ENCODE results near the gene MUC20.
"Not testable (repeated sequence)": the region's sequence is repeated elsewhere in the genome, so short reads cannot be mapped to it uniquely, and the experiment has no call there.

MUC20 gene

DNA sequence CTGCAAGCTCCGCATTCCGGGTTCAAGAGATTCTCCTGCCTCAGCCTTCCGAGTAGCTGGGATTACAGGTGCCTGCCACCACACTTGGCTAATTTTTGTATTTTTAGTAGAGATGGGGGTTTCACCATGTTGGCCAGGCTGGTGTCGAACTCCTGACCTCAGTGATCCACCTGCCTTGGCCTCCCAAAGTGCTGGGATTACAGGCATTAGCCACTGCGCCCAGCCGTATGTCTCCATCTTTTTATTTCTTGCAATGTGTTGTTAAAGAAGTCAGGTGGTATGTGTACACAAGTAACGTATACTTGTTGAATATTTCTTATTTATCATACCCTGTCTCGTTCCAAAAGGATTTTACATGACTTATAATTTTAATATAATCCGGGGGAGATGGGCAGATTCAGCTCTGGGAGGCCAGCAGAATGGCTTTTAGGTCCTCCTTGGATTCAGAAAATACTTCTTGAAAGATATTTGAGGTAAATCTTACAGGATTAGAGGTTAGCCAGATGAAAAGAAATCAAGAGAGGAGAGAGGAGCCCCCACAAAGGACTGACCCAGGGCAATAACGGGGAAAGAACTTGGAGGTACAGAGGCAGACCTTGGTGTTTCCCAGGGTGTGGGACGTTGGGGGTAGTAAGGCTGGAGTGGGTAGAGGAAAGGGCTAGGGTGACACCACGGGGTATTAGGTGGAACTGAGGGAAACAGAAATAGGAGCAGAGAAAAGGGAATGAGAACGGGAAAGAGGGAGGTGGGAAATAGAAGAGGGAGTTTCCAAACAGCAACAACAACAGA lies 27.2 kb upstream of the MUC20 start:
- DNase-seq = no peak

DNA sequence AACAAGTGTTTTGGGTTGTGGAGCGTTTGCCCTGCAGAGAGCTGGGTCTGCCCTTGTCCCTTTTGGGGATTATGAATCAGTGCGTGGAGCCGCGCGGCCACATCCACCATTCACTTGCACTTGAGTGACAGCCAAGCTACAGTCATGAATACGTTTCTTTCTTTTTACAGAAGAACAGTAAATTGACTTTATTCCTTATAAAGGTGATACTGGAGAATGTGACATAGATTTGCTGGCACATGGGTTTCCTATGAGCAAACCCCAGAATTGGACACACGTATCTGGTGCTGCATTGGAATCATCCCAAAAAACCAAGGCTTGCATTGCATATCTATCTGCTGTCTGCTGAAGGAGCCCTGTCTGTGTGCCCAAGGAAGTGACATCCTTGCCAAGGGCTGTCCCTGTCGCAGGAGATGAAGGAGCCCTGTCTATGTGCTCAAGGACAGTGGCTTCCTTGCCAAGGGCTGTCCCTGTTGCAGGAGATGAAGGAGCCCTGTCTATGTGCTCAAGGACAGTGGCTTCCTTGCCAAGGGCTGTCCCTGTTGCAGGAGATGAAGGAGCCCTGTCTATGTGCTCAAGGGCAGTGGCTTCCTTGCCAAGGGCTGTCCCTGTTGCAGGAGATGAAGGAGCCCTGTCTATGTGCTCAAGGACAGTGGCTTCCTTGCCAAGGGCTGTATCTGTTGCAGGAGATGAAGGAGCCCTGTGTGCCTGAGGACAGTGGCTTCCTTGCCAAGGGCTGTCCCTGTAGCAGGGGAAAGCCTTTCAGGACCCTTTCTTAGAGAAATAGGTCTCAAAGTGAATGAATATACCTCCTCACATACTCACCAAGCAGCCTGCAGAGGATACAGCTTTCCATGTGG lies 26.3 kb upstream of the MUC20 start:
- not testable (repeated sequence) for DNase-seq

DNA sequence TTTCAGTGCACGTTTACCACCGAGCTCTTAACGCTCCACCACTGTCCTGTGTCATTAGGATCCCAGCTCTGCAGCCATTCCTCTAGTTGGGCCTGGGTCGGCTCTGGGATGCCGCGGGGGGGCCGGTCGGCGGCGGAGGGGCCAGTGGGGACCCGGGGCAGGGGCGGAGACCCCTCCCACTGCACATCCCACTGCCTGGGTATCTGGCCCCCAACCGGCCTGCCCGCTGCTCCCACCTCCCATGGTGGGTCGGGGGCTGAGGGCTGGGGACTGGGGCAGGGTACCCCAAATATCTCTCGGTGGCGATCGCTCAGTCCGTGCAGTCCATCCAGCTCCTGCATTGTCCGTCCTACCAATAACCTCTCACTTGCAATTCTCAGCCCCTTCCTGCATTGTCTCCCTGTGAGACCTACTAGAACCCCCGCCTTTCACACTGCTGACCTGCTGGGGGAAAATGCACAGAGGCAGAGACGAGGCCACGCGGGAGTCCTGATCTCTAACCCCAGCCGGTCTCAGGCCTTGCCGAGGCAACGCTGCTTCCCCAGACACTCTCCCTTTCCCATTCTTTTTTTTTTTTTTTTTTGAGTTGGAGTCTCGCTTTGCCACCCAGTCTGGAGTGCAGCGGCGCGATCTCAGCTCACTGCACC lies 24.0 kb upstream of the MUC20 start:
- DNase-seq = no peak

DNA sequence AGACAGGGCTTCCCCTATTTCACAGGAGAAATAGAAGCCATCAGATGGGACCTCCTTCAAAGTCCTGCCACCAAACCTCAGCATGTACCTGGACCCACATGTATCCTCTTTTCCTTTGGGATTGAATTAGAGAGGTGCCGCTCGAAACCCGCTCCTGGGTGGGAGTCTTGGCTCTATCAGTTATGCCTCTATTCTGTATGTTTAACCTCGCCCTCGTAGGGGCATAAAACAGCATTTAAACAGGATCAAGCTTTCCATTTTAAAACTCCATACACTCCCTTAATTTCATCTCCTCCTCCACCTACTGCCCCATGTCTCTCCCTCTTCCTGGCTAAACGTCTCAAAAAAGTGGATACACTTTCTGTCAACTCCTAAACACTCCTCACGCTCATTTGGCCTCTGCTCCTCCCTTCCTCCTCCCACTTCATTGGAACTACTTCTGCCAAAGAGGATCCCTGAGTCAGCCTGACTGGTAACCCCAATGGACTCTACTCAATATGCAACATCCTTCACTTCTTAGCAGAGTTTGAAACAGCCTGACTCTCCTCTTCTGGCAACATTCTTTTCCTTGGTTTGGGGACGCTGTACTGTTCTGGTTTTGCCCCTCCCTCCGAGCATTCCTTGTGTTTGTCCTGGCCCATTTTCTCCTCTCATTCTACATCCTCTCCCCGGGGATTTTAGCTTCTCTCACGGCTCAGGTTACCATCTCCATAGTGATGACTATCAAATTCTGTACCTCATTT lies 23.0 kb upstream of the MUC20 start:
- no peak for DNase-seq

DNA sequence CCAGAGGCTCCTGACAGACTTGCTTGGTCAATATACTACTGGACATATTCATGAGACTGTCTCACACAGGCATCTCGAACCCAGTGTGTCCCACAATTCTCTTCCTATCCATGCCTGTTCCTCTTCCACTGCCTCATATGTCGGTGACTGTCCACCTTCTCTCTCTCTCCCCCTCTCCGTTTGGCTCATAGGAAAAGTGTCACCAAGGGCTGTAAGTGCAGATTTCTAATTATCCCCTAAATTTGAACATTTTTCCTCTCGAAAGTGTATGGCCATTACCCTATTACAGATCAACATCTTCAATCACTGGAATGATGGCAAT lies 22.5 kb upstream of the MUC20 start:
- DNase-seq = no peak

DNA sequence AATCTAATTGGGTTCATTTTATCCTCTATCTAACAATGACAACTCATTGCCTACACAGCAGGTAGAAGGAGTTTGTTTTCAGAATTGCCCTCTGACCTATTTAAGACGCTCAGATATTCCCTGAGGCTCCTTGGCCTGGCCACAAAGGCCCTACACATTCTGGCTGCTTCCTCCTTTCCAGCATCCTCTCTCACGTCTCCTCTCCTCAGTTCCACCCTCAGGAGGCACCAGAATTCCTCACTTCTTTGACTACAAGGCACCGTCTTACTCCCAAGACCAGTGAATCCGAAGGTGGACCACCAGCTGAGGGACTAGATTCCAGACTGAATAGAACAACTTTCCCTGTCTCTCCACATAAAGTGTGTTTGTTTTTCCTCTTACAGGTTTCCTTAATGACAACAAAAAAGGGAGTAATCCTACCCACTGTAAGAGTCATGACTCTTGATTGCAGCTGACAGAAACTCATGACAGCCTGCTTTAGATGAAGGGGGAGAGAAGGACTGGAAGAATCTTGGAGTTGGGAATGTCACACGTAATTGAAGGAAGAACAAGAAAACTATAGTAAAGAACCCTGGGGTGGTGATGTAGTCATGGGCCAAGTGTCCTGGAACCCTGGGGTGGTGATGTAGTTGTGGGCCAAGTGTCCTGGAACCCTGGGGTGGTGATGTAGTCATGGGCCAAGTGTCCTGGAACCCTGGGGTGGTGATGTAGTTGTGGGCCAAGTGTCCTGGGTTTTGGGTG lies 22.0 kb upstream of the MUC20 start:
- DNase-seq = no peak

DNA sequence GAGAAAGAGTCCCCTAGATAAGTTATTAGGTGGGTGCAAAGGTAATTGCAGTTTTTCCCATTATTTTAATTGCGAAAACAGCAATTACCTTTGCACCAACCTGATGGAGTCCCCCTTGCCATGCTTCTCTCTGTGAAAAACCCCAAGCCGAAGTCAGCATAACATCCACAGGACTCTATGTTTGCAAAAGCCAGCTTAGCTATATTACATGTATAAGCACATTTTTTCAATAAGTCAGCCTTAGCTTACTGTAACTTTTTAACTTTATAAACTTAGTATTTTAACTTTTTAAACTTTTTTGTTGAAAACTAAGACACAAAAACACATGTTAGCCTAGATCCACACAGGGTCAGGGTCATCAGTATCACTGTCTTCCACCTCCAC lies 21.4 kb upstream of the MUC20 start:
- no peak for DNase-seq

DNA sequence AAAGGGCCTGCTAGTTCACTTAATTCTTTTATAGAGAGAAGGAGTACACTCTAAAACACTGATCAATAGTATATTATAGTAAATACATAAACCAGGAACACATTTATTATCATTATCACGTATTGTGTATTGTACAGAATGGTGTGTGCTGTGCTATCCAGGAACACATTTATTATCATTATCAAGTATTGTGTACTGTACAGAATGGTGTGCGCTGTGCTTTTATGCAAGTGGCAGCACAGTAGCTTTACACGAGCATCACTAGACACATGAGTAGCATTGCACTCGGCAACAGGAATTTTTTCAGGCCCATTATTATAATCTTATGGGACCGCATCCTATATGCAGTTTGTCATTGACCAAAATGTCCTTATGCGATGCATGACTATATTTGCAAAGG lies 20.9 kb upstream of the MUC20 start:
- DNase-seq = no peak

DNA sequence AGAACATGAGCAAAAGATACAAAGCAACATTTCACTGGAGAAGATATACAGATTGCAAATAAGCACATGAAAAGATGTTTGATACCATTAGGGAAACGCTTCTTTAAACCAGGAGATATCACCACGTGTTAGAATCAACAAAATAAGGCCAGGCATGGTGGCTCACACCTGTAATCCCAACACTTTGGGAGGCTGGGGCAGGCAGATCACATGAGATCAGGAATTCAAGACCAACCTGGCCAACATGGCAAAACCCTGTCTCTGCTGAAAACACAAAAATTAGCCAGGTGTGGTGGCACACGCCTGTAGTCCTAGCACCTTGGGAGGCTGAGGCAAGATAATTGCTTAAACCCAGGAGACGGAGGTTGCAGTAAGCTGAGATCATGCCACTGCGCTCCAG lies 20.5 kb upstream of the MUC20 start:
- DNase-seq = no peak

DNA sequence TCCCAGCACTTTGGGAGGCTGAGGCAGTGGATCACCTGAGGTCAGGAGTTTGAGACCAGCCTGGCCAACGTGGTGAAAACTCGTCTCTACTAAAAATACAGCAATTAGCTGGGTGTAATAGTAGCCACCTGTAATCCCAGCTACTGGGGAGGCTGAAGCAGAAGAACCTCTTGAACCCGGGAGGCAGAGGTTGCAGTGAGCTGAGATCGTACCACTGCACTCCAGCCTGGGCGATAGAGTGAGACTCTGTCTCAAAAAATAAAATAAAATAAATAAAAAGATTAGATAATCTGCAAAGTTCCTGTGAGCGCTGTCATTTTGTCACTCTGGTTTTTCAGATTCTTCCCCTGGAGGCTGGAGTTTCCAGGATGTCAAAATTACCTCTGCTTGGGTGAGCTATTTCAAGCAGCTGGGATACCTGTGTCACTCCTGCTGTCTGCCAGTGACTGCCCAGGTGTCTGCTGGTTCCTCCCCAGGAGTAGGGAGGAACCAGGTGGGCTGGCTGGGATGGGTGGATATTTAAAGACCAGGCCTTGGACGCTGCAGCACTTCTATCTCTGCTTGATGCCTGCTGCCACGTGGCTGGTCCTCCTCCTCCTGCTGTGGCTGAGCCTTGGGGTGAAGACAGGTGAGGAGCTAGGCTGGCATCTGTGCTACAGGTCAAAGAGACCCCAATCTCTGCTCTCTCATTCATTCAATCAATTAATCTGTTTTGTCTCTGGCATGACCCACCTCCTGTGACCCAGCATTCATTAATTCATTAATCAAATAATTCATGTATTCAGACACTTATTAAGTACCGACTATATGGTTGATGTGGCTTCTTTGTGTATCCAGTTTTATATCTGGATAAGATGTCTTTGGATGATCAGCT lies 19.5 kb upstream of the MUC20 start:
- no peak for DNase-seq

DNA sequence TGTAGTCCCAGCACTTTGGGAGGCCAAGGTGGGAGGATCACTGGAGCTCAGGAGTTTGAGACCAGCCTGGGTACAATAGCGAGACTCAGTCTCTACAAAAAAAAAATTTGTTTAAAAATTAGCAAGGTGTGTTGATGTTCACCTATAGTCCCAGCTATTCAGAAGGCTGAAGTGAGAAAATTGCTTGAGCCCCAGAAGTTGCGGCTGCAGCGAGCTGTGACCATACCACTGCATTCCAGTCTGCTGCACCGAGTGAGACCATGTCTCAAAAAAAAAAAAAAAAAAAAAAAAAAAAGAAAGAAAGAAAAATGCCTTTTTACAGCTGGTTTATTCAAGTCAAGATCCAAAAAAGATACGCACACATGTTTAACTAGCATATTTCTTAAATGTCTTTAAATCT lies 17.0 kb upstream of the MUC20 start:
- DNase-seq = no peak

DNA sequence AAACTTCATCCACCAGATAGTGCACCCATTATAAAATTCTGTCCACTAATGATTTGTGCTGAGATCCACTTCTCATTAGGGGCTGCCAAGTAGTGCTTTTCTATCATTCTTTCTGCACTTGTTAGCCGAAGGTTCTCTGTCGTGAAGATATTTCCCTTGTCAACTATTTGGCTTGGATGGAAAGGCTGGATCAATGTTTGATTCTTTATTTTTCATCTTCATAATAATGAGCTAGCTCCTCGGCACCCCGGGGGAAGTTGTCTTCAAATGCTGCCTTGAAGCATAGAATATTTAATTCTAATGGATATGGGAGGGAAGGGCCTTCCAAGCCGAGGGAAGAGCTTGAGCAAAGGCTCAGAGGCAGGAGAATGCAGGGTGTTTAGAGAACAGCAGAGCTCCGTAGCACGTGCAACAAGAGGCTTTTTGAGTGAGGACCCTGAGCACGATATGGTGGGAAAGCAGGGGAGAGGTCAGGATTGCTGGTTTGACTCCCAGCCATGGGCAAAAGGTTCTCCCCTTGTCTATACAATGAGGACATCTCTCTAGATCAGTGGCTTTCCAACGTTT lies 16.3 kb upstream of the MUC20 start:
- DNase-seq = no peak

DNA sequence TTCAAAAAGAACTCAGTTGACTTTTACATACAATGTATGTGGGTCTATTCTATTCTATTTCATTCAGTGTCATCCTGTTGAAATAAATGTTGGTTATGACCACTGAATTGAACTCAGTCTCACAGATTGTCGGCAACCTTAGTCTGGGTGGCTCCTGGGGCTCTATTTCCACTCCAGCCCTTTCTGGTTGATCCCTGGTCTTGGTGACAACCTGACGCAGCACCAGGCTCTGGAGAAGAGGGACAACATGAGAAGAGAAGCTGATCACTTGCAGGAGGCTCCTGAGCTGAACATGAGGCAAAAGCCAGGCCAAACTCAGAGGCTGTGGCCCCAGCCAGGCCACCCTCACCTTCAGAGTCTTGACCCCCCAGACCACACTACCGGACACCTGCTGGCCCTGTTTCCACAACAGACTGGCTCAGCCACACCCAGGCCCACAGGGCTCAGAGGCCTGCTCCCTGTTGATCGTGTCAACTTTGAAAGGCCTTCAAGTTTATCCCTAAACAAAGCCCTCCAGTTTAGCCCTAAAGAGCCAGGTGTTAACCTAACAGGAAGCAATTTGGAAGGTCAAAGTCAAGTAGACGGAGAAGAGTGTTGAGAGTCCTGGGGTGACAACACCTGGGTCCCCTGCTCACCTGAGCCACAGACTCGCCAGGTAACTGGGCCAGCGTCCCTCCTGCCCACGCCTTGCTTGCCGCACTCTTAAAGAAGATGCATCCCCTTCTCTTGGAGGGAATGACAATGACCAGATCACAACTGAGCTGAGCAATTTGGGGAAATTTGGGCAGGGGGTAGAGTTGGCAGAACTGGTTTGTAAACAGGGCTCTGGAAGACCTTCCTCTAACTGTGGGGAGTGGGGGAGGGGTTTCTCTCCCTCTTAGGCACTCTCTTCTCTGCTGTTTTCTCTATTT lies 15.4 kb upstream of the MUC20 start:
- DNase-seq = no peak

DNA sequence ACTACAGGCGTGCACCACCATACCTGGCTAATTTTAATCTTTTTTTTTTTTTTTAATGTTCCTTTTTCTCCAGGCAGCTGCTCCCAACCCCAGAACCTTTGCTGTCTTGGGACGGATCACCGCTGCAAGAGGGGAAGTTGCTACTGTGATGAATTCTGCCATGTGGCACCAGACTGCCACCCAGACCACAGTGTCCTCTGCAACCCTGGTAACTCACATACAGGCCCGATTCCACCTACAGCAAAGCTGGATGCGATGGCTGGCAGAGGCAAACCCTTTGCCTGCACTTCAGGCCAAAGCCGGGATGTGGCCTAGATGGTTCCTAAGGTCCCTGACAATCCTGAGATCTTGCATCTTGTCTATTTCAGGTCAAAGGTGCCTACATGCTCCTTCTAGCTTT lies 12.7 kb upstream of the MUC20 start:
- no peak for DNase-seq

DNA sequence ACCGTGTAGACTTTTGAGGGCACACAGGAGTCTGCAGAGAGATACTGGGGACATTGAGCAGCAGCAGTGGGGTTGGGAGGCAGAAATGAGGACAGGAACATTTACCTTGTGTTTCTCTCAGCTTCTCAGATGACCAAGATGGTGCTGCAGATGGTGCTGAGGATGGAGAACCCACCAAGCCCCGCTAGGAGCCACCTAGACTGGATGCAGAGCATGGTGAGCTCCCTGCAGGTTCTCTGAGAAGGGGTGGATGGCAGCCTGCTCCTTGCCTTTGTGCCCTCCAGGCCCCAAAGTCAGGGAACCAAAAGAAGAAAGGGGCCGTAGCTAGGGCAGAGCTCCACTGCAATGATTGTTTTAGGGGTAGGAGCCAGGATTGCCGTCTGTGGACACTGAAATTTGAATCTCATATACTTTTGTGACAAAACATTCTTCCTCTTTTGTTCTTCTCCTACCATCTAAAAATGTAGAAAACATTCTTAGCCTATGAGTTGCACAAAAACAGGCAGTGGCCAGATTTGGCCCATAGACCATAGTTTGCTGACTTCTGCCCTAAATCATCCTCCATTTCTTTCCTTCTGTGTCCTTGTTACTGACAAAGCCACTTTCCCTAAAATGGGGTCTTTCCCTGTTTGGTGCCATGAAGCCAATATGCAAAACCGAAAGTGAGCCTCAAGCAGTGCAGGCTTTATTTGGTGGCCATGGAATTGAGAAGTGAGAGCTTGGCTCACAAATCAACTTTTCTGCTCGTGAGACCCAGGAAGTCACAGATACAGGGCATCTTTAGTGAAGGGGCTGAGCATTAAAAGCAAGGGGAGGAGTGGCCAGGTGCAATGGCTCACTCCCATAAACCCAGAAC lies 11.9 kb upstream of the MUC20 start:
- DNase-seq = no peak

DNA sequence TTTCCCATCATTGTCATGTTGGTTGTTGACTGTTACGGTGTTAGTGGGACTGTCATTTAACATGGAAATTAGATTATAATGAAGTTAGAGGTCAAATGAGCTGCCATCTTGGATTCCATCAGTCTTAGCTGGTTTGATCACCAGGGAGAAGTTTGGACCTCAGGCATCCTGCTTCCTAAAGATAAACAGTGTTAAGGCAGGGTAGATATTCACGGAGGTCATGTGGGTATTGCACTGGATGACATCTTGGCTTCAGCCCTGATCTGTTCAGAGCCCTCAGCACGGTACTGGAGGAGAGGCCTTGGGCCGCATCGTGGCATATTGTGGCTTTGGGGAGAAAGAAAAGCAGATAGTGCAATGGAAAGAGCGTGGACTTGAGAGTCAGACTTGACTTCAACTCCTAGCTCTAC lies 11.1 kb upstream of the MUC20 start:
- no peak for DNase-seq

DNA sequence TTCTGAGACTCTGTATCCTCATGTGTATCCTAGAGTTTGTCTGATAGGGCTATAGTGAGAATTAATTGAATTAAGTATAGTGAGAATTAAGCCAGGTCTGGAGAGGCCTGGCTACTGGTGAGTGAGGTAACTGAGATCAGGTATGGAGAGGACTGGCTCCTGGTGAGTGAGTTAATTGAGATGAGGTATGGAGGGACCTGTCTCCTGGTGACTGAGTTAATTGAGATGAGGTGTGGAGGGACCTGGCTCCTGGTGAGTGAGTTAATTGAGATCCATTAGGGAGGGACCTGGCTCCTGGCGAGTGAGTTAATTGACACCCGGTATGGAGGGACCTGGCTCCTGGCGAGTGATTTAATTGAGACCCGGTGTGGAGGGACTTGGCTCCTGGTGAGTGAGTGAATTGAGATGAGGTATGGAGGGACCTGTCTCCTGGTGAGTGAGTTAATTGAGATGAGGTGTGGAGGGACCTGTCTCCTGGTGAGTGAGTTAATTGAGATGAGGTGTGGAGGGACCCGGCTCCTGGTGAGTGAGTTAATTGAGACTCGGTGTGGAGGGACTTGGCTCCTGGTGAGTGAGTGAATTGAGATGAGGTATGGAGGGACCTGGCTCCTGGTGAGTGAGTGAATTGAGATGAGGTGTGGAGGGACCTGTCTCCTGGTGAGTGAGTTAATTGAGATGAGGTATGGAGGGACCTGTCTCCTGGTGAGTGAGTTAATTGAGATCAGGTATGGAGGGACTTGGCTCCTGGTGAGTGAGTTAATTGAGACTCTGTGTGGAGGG lies 10.5 kb upstream of the MUC20 start:
- not testable (repeated sequence) for DNase-seq

Measured in NCI-H2171 treated with DMSO at 0.1 percent for 48 hours (cell line).